Panc1 (cell line): Measurements from ENCODE around the gene GSTO2. TPM values are rescaled to one million over a fixed set of nuclear protein-coding genes. Genes with fewer than 3 reads are reported as not detected.

Source experiments
- ATAC-seq: fragments of 200-7000 bp; cut with Tn5 transposase; 2 replicates; pipeline ENCODE4 v1.9.1; 2020; ENCODE audit warnings: mild to moderate bottlenecking, moderate library complexity
- BruUV-seq: library from RNA; stranded (reverse); fragments of 400-500 nt; replicated peaks from 2 replicates; lab custom pipeline; 2021; lab: Mats Ljungman, UMichigan
- CTCF ChIA-PET: fragments of 300-600 bp; sonication (Branson Sonifier 250); formaldehyde crosslinking; loops from one replicate; lab custom pipeline; 2022; ENCODE audit warnings: antibody characterized with exemption; lab: Charles Lee
- POLR2A ChIA-PET: fragments of 300-600 bp; sonication (Branson Sonifier 250); formaldehyde crosslinking; loops from one replicate; lab custom pipeline; 2022; ENCODE audit warnings: antibody characterized with exemption; lab: Charles Lee
- DNase-seq: peaks from one replicate; pipeline ENCODE4 v3.0.0-alpha.2; 2010; ENCODE audit warnings: low read depth, low spot score
- H3K27ac ChIP-seq: 2 replicates; pipeline ENCODE4 v1.5.1; 2011; ENCODE audit warnings: mild to moderate bottlenecking, low read length, inconsistent platforms
- H3K27me3 ChIP-seq: fragments of 200-500 bp; sonication (Bioruptor generic); 2 replicates; pipeline ENCODE4 v1.6.0; 2014; ENCODE audit warnings: low read length, inconsistent platforms; ENCODE audit not compliant: control insufficient read depth, insufficient read depth
- H3K36me3 ChIP-seq: fragments of 200-500 bp; sonication (Bioruptor generic); 2 replicates; pipeline ENCODE4 v1.5.1; 2014; ENCODE audit warnings: inconsistent platforms, mild to moderate bottlenecking, low read length, moderate library complexity; ENCODE audit not compliant: control insufficient read depth, insufficient read depth
- H3K4me1 ChIP-seq: 2 replicates; pipeline ENCODE4 v1.5.1; 2011; ENCODE audit warnings: inconsistent platforms, mild to moderate bottlenecking, low read length, moderate library complexity; ENCODE audit not compliant: control insufficient read depth, insufficient read depth
- H3K4me3 ChIP-seq, 2 experiments: 2 replicates each; pipeline ENCODE4 v1.5.1; 2011 to 2012; ENCODE audit warnings: low read depth in 2 of 2, low read length in 2 of 2, mild to moderate bottlenecking in 2 of 2, inconsistent platforms in 1 of 2, moderate library complexity in 1 of 2
- H3K9me3 ChIP-seq: fragments of 200-500 bp; sonication (Bioruptor generic); 2 replicates; pipeline ENCODE4 v1.5.1; 2014; ENCODE audit warnings: low read depth, mild to moderate bottlenecking, inconsistent platforms, low read length, moderate library complexity; ENCODE audit not compliant: control insufficient read depth, insufficient read depth
- CTCF ChIP-seq: fragments of 450-650 bp; IDR thresholded peaks from 2 replicates; pipeline ENCODE4 v1.5.1; 2017; ENCODE audit warnings: mild to moderate bottlenecking
- POLR2AphosphoS5 ChIP-seq: IDR thresholded peaks from 2 replicates; pipeline ENCODE4 v1.6.1; 2012; ENCODE audit warnings: mild to moderate bottlenecking, low read depth, low read length, moderate library complexity
- REST ChIP-seq, 2 experiments: IDR thresholded peaks; 2 replicates each; pipeline ENCODE4 v1.6.1; 2011 to 2012; ENCODE audit warnings: low read depth in 2 of 2, control low read depth in 1 of 2, low read length in 1 of 2, mild to moderate bottlenecking in 1 of 2, moderate library complexity in 1 of 2; ENCODE audit not compliant: insufficient read depth in 1 of 2
- SIN3A ChIP-seq: IDR thresholded peaks from 2 replicates; pipeline ENCODE4 v1.6.1; 2012; ENCODE audit warnings: low read depth, mild to moderate bottlenecking, low read length, moderate library complexity, borderline replicate concordance; ENCODE audit not compliant: insufficient read depth
- TCF7L2 ChIP-seq: IDR thresholded peaks from 2 replicates; pipeline ENCODE4 v1.6.1; 2011; ENCODE audit warnings: mild to moderate bottlenecking, low read depth, low read length, inconsistent platforms
- in situ Hi-C: cut with HindIII; loops from 2 replicates; pipeline ENCODE4 v1.10.0; 2016; ENCODE audit warnings: low sequenced_read_pairs, low pct_unique_long_range_greater_than_20kb
- intact Hi-C: fragments of 100-400 bp; cut with micrococcal nuclease; formaldehyde crosslinking; loops from one replicate; pipeline ENCODE4 v1.10.0; 2022; ENCODE audit not compliant: unreplicated experiment
- total RNA-seq: library from RNA; stranded (reverse); gene quantifications from one replicate; pipeline ENCODE4 v1.2.1, GENCODE V29; 2021; ENCODE audit not compliant: unreplicated experiment

The GSTO2 gene
- total RNA-seq, 1 experiment from 2014 or later, result 28.5 TPM

- peak overlapping the region; percentile 94 for H3K27ac ChIP-seq
- no peaks in the 10 kb centered on the region for H3K9me3 ChIP-seq
- intact Hi-C loops, result no loop called here
- BruUV-seq, result no TSS peak
- in situ Hi-C loops, result no loop called here
- ATAC-seq (peak; percentile 46), DNase-seq (no peak)
- H3K4me3 ChIP-seq, result peak overlapping the region; percentile 65 to 71
- H3K4me1 ChIP-seq, result peaks cover 36% of the 10 kb centered on the region
- POLR2A ChIA-PET, result interaction anchor here (0.7 to 0.9 kb wide), 2 partner anchors 24 to 135 kb away, joined by 3 to 17 read pairs; no protein-coding TSS in a partner anchor
- H3K36me3 ChIP-seq, result peaks cover 22% of the 10 kb centered on the region
- CTCF ChIA-PET, result no interaction called here
- H3K27me3 ChIP-seq, result no peaks in the 10 kb centered on the region
- no peak for TF ChIP-seq CTCF
- TF ChIP-seq SIN3A, result 0 out of 2 replicates have a peak, but pooled peaks have one; percentile 22
These were observed 13.5 kb upstream of the GSTO2 start for GRCh38 chr10:104255311-104255981.

GRCh38 chr10:104256335-104256961 is 12.5 kb upstream of the GSTO2 start:
- no peak for DNase-seq
- ATAC-seq, result no peak
- Histone ChIP-seq H3K9me3 (no peaks in the 10 kb centered on the region), H3K36me3 (peaks cover 27% of the 10 kb centered on the region), H3K4me3 (peak overlapping the region; percentile 65 to 71), H3K27ac (peak overlapping the region; percentile 94), H3K4me1 (peaks cover 46% of the 10 kb centered on the region), H3K27me3 (no peaks in the 10 kb centered on the region)
- BruUV-seq, result TSS peak; percentile 53
- in situ Hi-C loops, result no loop called here
- POLR2A ChIA-PET, result interaction anchor here (0.5 kb wide), 1 partner anchor 24 kb away, joined by 4 read pairs; the partner anchor contains the start of gene CFAP43
- intact Hi-C loops, result no loop called here
- CTCF ChIA-PET, result interaction anchor here (0.6 kb wide), 1 partner anchor 50 kb away, joined by 6 read pairs; no protein-coding TSS in a partner anchor
- TF ChIP-seq CTCF (no peak), SIN3A (no peak), POLR2AphosphoS5 (no peak), TCF7L2 (no peak), REST (IDR thresholded peaks at IDR 0.05; ENCODE audit: insufficient read depth in 1 of 2, low read depth in 2 of 2, low read length in 1 of 2) (no peak)
